ENCODE measurements around the gene STK38L. TPM values are rescaled to one million over a fixed set of nuclear protein-coding genes. Genes with fewer than 3 reads are reported as not detected.
A peak's percentile ranks its signal among the peaks of the same experiment; 100 is the strongest.
"Not testable (repeated sequence)": the region's sequence is repeated elsewhere in the genome, so short reads cannot be mapped to it uniquely, and the experiment has no call there.

The STK38L gene
- polyA plus RNA-seq, 3 donors = 39.6 to 42.9 (median 42.2) TPM

DNA sequence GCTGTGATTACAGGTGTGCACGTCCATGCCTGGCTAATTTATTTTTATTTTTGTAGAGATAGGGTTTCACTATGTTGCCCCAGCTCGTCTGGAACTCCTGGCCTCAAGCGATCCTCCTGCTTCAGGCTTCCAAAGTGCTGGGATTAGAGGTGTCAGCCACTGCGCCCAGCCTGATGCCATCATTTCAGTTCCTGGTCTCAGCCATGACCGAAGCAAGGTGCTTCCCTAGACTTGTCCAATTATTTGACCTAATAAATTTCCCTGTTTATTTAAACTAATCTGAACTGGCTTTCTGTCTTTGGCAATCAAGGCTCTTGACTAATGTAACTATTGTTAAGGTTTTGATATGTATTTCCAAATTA lies 24.4 kb upstream of the STK38L start:
- DNase-seq (ENCODE audit: extremely low read depth in 1 of 11, low read depth in 9 of 11, low spot score in 4 of 11) = no peak

DNA sequence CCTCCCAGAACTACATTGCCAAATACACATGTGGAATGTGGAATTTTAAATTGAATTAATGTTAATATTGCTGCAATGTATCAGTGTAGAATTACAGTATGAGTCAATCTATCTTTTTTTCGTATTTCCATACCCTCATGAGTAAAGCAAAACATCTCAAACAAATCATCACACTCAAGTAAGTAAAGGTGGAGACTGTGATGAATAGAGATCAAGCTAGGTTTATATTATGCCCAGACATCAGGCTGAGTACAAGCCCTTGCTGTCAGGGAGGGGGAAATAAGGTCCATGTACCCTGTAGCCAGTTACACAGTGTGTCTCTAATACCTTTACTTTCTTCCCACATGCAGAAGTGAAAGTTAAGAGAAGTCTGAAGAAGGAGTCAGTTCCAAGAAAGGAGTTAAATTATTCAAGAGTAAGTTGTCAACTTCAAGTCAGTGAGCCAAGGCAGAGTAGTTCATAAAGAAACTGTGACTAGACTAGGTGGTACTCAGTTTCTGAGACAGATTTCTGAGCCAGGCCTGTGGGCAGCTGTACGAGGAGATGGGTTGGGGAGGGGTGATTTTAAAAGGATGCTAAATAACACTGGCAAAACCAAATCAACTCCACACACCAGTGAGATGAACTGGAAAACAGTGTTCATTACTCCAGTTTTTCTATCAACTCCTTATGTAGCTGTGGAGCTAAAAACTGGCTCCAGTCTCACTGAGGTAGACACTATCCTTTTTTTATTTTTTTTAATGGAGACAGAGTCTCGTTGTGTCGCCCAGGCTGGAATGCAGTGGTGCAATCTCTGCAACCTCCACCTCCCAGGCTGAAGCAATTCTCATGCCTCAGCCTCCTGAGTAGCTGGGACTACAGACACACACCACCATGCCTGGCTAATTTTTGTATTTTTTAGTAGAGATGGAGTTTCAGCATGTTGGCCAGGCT lies 23.8 kb upstream of the STK38L start:
- no peak for DNase-seq (ENCODE audit: extremely low read depth in 1 of 11, low read depth in 9 of 11, low spot score in 4 of 11)

DNA sequence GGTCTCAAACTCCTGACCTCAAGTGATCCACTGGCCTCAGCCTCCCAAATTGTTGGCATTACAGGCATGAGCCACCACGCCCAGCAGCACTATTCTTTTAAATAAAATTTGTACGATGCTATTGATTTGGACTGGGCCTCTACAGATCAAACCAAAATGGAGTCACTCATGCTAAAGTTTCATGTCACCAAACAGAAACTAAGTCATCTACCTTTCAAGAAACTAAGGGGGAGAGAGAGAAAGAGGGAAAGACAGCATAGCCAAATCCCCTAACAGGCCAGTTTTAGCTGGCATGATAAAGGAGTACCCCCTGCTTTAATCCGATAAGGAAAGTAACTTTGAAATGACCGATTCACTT lies 23.1 kb upstream of the STK38L start:
- DNase-seq (ENCODE audit: extremely low read depth in 1 of 11, low read depth in 9 of 11, low spot score in 4 of 11) = no peak

DNA sequence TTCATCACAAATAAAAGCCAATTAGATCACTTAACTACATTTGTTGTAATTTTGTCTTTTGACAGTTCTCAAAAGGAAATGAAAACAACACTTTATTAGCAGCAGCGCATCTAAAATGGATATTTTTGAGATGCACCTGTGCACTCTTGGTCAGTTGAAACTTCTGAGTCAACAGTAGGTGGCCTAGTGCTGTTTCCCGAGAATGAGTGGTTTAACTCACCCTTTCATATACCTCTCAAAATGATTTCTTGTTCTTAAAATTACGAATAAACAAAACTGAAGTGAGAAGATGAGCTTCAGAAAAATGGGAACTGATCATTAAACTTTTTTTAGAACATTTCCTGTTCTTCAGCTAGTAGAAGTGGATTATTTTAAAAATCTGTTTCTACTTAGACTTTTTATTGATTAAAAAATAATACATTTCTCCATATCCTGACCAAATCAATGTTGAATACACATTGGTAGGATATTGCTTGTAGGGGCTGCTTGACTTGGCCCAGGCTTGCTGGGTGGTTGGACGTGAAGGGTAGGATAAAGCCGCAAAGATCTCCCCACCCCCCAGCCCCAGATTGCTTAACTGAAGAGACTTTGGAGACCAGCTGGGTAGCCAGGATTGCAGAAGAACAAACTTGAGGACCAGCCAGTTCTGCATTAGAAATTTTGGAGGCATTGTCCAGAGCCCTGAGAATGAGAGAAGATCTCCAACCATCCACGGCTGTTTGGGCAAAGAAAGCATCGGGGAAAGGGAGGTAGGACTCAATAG lies 22.3 kb upstream of the STK38L start:
- no peak for DNase-seq (ENCODE audit: extremely low read depth in 1 of 11, low read depth in 9 of 11, low spot score in 4 of 11)

DNA sequence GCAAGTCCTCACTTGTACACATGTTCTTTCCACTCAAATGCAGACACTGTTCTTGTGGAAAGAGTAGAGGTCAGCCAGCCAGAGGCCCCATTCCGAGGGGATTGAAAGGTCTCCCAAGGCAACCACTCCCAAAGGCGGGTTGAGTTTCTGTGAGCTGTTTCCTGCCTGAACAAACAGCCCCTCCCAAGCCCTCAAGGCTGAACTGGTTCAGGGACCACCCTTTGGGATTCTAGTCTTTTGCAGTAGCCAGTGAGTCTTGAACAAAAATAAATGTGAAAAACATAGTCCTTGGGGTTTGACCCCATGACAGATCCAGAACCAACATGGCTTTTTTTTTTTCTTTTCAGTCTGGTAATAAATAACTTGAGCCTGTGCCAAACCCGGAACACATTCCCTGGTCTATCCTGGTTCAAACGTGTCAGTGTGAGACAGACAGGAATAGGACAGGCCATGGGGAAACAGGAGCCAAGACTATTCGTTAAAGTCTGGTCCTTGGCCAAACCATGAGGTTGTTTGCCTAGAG lies 17.6 kb upstream of the STK38L start:
- no peak for DNase-seq (ENCODE audit: extremely low read depth in 1 of 11, low read depth in 9 of 11, low spot score in 4 of 11)

DNA sequence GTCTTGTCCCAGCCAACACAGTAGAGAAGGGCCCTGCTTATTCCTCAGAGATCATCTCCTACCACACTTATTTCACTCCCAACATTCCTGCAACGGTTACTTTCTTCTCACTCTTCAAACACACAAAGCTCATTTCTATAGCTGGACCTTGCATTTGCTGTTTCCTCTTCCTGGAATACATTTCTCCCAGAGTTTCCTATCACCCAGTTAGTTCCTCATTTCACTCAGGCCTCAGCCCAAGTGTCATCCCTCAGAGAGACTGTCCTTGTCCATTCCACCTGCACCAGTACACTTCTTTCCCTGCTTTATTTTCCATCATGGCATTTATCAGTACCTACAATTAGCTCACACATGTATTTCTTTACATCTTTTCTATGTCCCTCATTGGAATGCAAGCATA lies 14.7 kb upstream of the STK38L start:
- no peak for DNase-seq (ENCODE audit: extremely low read depth in 1 of 11, low read depth in 9 of 11, low spot score in 4 of 11)

DNA sequence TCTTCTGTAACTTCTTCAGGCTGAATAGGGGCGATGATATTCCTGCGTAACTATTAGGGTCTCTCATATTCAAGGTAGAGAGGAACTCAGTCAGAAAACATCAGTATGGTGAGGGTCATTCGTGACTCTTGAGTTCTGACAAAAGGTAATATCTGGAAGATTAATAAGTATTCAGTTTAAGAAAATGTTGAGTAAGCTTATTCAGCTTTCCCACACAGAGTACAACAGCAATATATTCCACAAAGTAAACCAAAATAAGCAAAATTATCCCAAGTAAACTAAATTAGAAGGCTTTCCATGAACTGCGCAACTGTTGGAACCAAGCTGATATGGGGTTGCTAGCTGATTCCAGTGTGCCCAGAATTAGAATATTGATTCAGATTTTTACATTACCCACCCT lies 12.7 kb upstream of the STK38L start:
- DNase-seq (ENCODE audit: extremely low read depth in 1 of 11, low read depth in 9 of 11, low spot score in 4 of 11) = not testable (repeated sequence)

DNA sequence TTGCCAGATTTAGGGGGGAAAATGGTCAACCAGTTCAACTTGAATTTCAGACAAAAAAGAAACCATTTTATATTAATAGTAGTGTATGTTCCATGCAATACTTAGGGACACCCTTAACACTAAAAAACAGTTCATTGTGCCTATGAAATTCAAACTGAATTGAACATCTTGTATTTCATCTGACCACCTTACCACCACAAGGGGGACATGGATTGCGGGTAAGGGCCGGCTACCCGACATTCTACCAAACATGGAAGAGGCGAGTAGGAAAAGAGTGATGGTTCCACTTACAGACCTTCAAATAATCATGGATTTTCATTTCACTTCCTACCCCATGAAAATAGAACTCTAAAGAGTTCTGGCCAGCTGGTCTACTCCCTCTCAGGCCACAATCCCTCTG lies 10.3 kb upstream of the STK38L start:
- DNase-seq (ENCODE audit: extremely low read depth in 1 of 11, low read depth in 9 of 11, low spot score in 4 of 11) = no peak

DNA sequence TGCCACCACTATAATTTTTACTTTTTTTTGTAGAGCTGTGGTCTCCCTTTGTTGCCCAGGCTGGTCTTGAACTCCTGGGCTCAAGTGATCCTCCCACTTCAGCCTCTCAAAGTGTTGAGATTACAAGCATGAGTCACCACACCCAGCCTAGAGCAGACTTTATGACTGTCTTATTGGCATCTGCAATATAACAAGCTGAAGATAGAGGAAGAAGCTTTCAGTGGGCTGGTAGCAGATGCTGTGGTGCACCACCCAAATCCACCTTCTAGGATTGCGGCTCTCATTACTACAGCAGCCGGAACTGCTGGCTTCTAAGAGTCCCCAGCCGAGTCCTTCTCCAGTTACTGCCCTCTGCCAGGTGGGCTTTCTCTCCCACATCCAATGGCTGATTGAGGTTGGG lies 7.6 kb upstream of the STK38L start:
- DNase-seq (ENCODE audit: extremely low read depth in 1 of 11, low read depth in 9 of 11, low spot score in 4 of 11) = no peak

DNA sequence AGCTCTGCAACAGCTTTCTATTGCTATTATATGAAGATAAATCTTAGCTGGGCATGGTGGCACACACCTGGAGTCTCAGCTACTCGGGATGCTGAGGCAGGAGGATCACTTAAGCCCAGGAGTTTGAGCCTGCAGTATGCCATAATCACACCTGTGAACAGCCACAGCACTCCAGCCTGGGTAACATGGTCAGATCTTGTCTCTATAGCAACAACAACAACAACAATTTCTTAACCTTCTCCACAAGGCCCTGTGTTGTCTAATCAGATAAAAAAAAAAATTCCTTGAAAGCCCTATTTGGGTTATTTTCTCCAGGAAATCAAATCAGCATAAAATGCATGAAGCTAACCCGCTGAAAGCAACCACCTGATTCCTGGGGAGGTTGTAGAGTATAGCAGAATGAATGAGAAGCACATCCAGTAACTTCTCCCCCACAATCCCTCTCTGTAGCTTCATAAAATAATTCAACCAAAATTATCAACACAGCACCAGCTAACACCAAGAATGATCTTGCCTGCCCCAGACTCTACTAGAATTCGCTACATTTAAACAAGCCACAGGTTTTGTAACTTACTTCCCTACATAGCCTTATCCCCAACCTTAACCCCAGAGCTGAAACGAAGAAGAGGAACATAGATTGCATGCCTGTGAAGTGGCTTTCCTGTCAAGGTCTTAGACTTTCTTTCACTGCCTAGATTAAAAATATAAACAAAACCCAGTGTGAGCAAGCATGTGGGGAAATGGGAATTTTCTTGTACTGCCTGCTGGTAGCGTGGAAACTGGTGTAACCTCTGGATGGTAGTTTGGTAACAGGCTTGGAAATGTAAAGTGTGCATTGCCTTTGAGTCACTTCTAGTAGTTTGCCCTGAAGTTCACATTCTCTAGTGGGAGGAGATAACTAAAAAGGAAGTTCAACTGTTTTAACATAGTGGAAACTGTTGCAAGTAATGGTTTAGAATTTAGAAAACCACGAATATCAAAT lies 6.0 kb upstream of the STK38L start:
- no peak for DNase-seq (ENCODE audit: extremely low read depth in 1 of 11, low read depth in 9 of 11, low spot score in 4 of 11)

DNA sequence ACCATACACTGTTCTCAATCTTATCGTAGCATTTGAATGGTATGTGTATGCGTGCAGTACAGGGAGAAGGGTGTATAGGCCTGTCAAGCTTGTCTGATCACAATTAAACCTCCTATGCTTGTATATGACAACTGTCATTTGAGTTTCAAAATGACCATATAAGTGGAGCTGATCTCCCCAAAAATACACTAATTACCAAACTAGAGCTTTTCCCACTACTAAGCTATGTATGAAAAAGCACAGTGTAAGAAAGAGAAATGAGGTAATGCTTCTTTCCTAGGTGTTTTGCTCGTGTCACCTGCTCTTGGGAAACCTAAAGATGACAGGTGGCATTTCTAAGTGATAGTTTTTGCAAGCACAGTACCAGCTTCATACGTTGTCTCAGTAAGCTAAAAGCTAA lies 1.1 kb upstream of the STK38L start:
- no peak for DNase-seq (ENCODE audit: extremely low read depth in 1 of 11, low read depth in 9 of 11, low spot score in 4 of 11)

DNA sequence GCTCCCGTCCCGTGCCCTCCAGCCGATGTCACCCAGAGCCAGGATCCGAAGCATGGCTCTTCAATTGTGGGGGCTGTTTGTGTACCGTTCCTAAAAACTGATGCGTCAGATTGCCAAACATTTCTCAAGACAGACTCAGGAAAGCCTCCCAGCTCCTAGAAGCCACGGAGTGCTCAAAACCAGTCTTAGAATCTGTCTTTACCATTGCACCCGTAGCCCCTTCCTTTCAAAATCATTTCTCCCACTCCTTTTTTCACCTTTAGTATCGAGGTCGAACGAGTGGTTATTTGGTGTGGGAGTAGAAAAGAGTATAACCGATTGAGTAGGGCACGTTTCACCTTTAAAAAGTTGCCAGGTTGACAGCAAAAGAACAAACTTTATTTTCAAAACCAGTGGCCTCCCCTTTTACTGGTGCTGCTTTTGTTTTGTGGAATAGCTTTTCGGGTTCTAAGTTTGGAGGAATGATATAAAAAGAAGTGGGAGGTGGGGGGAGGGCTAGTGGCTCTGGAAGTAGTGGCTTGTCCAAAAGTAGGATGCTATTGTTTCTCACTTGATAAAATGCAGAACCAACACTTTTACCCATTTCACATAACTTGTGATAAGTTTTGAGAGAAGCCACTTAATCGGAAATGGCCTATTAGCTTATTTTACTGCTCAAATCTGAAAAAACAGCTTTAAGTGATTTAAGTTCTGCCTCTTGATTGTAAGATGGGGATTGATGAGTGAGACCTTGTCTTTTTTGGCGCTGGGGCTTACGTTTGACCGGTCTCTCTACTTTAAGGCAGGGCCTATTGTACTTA lies 803 bp downstream of the STK38L start:
- peak in 4 of 11 donors; percentile 21 to 45 (median 26) for DNase-seq (ENCODE audit: extremely low read depth in 1 of 11, low read depth in 9 of 11, low spot score in 4 of 11)

DNA sequence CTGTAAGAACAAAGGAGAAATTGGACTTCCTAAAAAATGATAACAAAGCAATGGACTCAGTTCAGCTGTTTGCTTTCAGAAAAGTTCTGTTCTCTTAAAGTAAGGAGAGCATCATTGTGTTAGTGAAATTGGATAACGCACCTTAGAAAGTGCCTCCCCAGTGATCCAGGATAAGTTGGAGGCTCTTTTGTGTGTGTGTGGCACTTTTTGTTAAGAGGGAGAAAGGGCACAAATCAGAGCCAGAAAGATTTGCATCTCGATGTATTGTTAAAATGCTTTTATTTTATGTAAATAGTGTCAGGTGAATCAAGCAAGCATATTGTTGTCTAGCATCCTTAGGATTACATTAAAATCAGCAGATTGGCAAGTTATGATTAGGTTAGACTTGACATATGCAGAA lies 2.1 kb downstream of the STK38L start:
- DNase-seq (ENCODE audit: extremely low read depth in 1 of 11, low read depth in 9 of 11, low spot score in 4 of 11) = no peak

DNA sequence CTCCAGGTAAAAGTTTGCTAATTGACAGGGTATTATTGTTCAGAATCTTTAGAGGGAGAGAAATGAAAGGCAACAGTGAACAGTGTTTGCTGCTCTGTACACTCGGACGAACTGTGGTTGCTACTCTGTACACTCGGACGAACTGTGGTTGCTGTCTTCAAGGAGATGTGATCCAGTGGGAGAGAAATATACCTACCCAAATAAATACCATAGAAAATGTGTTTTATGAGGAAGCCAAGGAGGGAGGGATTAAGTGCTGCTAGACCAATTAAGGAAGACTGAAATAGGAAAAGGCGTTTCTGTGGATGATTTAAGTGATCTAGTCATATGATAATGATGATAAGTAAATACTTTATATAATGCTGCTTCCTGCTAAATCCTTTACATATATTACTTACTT lies 2.7 kb downstream of the STK38L start:
- no peak for DNase-seq (ENCODE audit: extremely low read depth in 1 of 11, low read depth in 9 of 11, low spot score in 4 of 11)

DNA sequence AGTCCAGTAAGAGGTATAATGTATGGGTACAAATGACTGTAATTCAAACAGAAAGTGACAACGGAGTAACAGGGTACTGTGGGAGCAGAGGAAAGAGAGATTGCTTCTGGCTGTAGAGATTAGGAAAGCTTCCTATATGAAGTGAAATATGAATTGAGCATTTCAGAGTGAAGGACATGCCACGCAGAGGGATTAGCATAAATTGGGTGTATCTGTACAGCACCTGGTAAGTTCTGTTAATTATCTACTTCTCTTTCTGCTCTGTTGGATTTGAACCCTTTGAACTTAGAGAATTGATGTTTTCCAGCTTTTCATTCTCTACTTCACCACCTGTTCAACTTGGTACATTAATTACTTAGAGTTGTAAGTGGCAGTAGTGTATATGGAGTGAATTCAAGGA lies 8.8 kb downstream of the STK38L start:
- no peak for DNase-seq (ENCODE audit: extremely low read depth in 1 of 11, low read depth in 9 of 11, low spot score in 4 of 11)

DNA sequence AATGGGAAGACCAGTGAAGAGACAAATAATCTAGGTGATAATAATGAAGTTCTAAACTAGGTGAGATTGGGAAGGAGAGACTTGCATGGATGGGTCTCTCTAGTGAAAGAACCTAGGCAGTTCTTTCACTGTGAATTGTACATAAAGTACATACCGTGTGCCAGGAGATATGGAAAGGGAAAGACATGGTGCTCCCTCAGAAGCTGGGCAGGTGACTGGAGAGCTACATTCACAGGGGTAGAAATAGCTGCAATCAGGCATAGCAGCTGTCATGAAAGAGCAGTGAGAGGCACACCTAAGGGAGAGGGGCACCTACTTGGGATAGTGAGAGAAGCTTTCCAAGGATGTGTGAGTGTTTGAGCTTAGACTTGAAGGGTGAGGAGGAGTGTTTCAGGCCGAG lies 9.3 kb downstream of the STK38L start:
- DNase-seq (ENCODE audit: extremely low read depth in 1 of 11, low read depth in 9 of 11, low spot score in 4 of 11) = no peak

DNA sequence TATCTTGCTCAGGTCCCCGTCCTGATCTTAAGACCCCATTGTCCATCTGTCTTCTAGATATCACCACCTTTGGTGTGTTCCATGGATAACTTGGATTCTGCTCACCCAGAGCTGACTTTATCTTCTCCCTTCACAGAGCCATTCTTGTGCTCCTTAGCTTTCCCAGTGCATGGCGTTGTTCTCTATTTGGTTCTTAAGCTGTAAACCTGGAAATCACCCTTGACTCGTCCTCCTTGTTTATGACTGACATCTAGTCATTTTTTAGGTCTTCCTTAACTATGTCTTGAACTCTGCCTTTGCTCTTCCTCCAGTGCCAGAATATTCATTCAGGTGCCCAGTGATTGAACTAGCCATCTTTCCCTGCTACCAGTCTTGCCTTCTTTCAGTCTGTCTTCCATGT lies 11.7 kb downstream of the STK38L start:
- no peak for DNase-seq (ENCODE audit: extremely low read depth in 1 of 11, low read depth in 9 of 11, low spot score in 4 of 11)

DNA sequence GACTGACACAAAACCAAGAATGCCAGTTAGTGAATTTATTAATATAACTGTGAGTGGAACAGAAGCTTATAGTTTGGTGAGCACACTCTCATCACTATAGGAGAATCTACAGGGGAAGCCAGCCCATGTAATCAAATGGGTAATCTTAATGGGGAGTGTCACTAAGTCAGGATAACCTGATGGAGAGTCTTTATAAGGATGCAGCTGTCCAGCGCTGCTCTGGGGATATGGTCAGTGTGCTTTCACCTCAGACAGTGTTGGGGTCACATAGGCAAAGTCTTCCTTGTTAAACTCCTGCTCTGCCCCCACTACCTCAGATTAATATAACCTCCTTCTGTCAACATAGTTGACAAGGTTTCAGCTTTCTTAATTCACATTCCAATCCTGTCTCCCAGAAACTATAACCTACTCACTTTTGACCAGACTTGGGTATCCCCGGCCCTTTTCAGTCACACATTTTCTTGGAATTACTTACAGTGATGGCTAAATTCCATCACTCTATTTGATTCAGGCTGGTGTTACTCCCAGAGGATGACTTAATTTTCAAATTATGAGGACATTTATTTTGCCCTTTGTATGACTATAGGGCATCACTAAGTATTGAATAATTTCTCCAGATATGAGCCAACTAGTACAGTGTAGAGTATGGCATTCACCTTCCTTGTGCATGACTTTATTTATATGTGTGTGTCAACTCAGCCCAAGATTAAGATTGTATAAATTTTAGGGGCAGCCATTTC lies 13.2 kb downstream of the STK38L start:
- no peak for DNase-seq (ENCODE audit: extremely low read depth in 1 of 11, low read depth in 9 of 11, low spot score in 4 of 11)

Data from renal cortex interstitium (tissue), 11 donors.